ENCODE measurements around the gene PRKAG2. TPM values are rescaled to one million over a fixed set of nuclear protein-coding genes. Genes with fewer than 3 reads are reported as not detected.
"Not testable (repeated sequence)": the region's sequence is repeated elsewhere in the genome, so short reads cannot be mapped to it uniquely, and the experiment has no call there.

The PRKAG2 gene
- total RNA-seq, 1 donor from 2014 or later = 18.5 TPM

GRCh38 chr7:151844825-151845200, 32.1 kb downstream of the PRKAG2 start:
- Mint-ChIP-seq H3K27me3 (ENCODE audit: insufficient read depth) (peaks cover 2% of the 10 kb centered on the region), H3K4me1 (ENCODE audit: low read depth) (peaks cover under 1% of the 10 kb centered on the region), H3K9me3 (no peaks in the 10 kb centered on the region), H3K27ac (no peak overlapping the region), H3K4me3 (no peak overlapping the region), H3K36me3 (ENCODE audit: low read depth) (no peaks in the 10 kb centered on the region)
- intact Hi-C loops (cut with micrococcal nuclease) = no loop called here
- DNase-seq (ENCODE audit: low spot score) = no peak

- Mint-ChIP-seq H3K36me3 (ENCODE audit: low read depth) (no peaks in the 10 kb centered on the region), H3K27me3 (ENCODE audit: insufficient read depth) (peaks cover 2% of the 10 kb centered on the region), H3K4me1 (ENCODE audit: low read depth) (peaks cover 6% of the 10 kb centered on the region), H3K27ac (no peak overlapping the region), H3K4me3 (no peak overlapping the region), H3K9me3 (no peaks in the 10 kb centered on the region)
- intact Hi-C loops (cut with micrococcal nuclease) = no loop called here
- DNase-seq (ENCODE audit: low spot score) = no peak
Measured at GRCh38 chr7:151844071-151844824, 32.7 kb downstream of the PRKAG2 start.

- H3K27ac Mint-ChIP-seq = no peak overlapping the region
- intact Hi-C loops (cut with micrococcal nuclease) = no loop called here
- H3K27me3 Mint-ChIP-seq (ENCODE audit: insufficient read depth) = peaks cover 2% of the 10 kb centered on the region
- DNase-seq (ENCODE audit: low spot score) = no peak
- H3K4me1 Mint-ChIP-seq (ENCODE audit: low read depth) = peaks cover 10% of the 10 kb centered on the region
- H3K36me3 Mint-ChIP-seq (ENCODE audit: low read depth) = no peaks in the 10 kb centered on the region
- H3K9me3 Mint-ChIP-seq = no peaks in the 10 kb centered on the region
- H3K4me3 Mint-ChIP-seq = no peak overlapping the region
Measured at GRCh38 chr7:151843181-151843580, 33.7 kb downstream of the PRKAG2 start.

- H3K4me3 Mint-ChIP-seq; H3K36me3 Mint-ChIP-seq (ENCODE audit: low read depth); H3K27me3 Mint-ChIP-seq (ENCODE audit: insufficient read depth); DNase-seq (ENCODE audit: low spot score); intact Hi-C loops (cut with micrococcal nuclease); H3K27ac Mint-ChIP-seq; H3K9me3 Mint-ChIP-seq: not testable (repeated sequence)
- peaks cover 10% of the 10 kb centered on the region for H3K4me1 Mint-ChIP-seq (ENCODE audit: low read depth)
Measured at GRCh38 chr7:151841395-151842051, 35.4 kb downstream of the PRKAG2 start.

GRCh38 chr7:151840088-151840910, 36.6 kb downstream of the PRKAG2 start:
- no peak for DNase-seq (ENCODE audit: low spot score)
- Mint-ChIP-seq H3K9me3 (no peaks in the 10 kb centered on the region), H3K4me1 (ENCODE audit: low read depth) (peaks cover 10% of the 10 kb centered on the region), H3K27me3 (ENCODE audit: insufficient read depth) (peaks cover 2% of the 10 kb centered on the region), H3K4me3 (no peak overlapping the region), H3K36me3 (ENCODE audit: low read depth) (no peaks in the 10 kb centered on the region), H3K27ac (no peak overlapping the region)
- intact Hi-C loops (cut with micrococcal nuclease) = no loop called here

GRCh38 chr7:151839451-151839921, 37.4 kb downstream of the PRKAG2 start:
- Mint-ChIP-seq H3K27ac (no peak overlapping the region), H3K27me3 (ENCODE audit: insufficient read depth) (peaks cover 2% of the 10 kb centered on the region)

GRCh38 chr7:151838861-151839381, 38.0 kb downstream of the PRKAG2 start:
- intact Hi-C loops (cut with micrococcal nuclease) = no loop called here

More at GRCh38 chr7:151839451-151839921, 37.4 kb downstream of the PRKAG2 start:
- DNase-seq (ENCODE audit: low spot score) = no peak
- Mint-ChIP-seq H3K4me3 (no peak overlapping the region), H3K36me3 (ENCODE audit: low read depth) (no peaks in the 10 kb centered on the region), H3K9me3 (no peaks in the 10 kb centered on the region), H3K4me1 (ENCODE audit: low read depth) (peaks cover 10% of the 10 kb centered on the region)
- intact Hi-C loops (cut with micrococcal nuclease) = no loop called here

GRCh38 chr7:151838072-151838471, 38.8 kb downstream of the PRKAG2 start:
- no peaks in the 10 kb centered on the region for H3K36me3 Mint-ChIP-seq (ENCODE audit: low read depth)
- H3K4me1 Mint-ChIP-seq (ENCODE audit: low read depth) = peaks cover 10% of the 10 kb centered on the region
- no peaks in the 10 kb centered on the region for H3K27me3 Mint-ChIP-seq (ENCODE audit: insufficient read depth)
- H3K27ac Mint-ChIP-seq = no peak overlapping the region
- H3K9me3 Mint-ChIP-seq = no peaks in the 10 kb centered on the region
- DNase-seq (ENCODE audit: low spot score) = no peak
- H3K4me3 Mint-ChIP-seq = no peak overlapping the region
- intact Hi-C loops (cut with micrococcal nuclease) = no loop called here

More at GRCh38 chr7:151838861-151839381, 38.0 kb downstream of the PRKAG2 start:
- no peaks in the 10 kb centered on the region for H3K36me3 Mint-ChIP-seq (ENCODE audit: low read depth)
- no peak overlapping the region for H3K27ac Mint-ChIP-seq
- peaks cover 2% of the 10 kb centered on the region for H3K27me3 Mint-ChIP-seq (ENCODE audit: insufficient read depth)
- no peaks in the 10 kb centered on the region for H3K9me3 Mint-ChIP-seq
- peak; percentile 15 for DNase-seq (ENCODE audit: low spot score)
- H3K4me3 Mint-ChIP-seq = no peak overlapping the region
- H3K4me1 Mint-ChIP-seq (ENCODE audit: low read depth) = peaks cover 10% of the 10 kb centered on the region

- no peaks in the 10 kb centered on the region for H3K36me3 Mint-ChIP-seq (ENCODE audit: low read depth)
- DNase-seq (ENCODE audit: low spot score) = no peak
- H3K27me3 Mint-ChIP-seq (ENCODE audit: insufficient read depth) = no peaks in the 10 kb centered on the region
- no peak overlapping the region for H3K27ac Mint-ChIP-seq
- no peak overlapping the region for H3K4me3 Mint-ChIP-seq
- H3K9me3 Mint-ChIP-seq = no peaks in the 10 kb centered on the region
- intact Hi-C loops (cut with micrococcal nuclease) = no loop called here
- H3K4me1 Mint-ChIP-seq (ENCODE audit: low read depth) = peaks cover 10% of the 10 kb centered on the region
Measured at GRCh38 chr7:151837285-151838042, 39.5 kb downstream of the PRKAG2 start.

- Mint-ChIP-seq H3K4me3 (no peak overlapping the region), H3K36me3 (ENCODE audit: low read depth) (no peaks in the 10 kb centered on the region), H3K27ac (no peak overlapping the region), H3K4me1 (ENCODE audit: low read depth) (peaks cover 10% of the 10 kb centered on the region), H3K9me3 (no peaks in the 10 kb centered on the region), H3K27me3 (ENCODE audit: insufficient read depth) (no peaks in the 10 kb centered on the region)
- DNase-seq (ENCODE audit: low spot score) = no peak
- intact Hi-C loops (cut with micrococcal nuclease) = no loop called here
Measured at GRCh38 chr7:151836927-151837205, 40.0 kb downstream of the PRKAG2 start.

GRCh38 chr7:151836191-151836926, 40.6 kb downstream of the PRKAG2 start:
- Mint-ChIP-seq H3K27me3 (ENCODE audit: insufficient read depth) (no peaks in the 10 kb centered on the region), H3K9me3 (no peaks in the 10 kb centered on the region), H3K4me1 (ENCODE audit: low read depth) (peaks cover 10% of the 10 kb centered on the region), H3K4me3 (no peak overlapping the region), H3K36me3 (ENCODE audit: low read depth) (no peaks in the 10 kb centered on the region), H3K27ac (no peak overlapping the region)
- intact Hi-C loops (cut with micrococcal nuclease) = no loop called here
- no peak for DNase-seq (ENCODE audit: low spot score)

GRCh38 chr7:151835636-151836035, 41.3 kb downstream of the PRKAG2 start:
- Mint-ChIP-seq H3K27ac (no peak overlapping the region), H3K4me3 (no peak overlapping the region), H3K9me3 (no peaks in the 10 kb centered on the region), H3K4me1 (ENCODE audit: low read depth) (peaks cover 10% of the 10 kb centered on the region), H3K36me3 (ENCODE audit: low read depth) (no peaks in the 10 kb centered on the region), H3K27me3 (ENCODE audit: insufficient read depth) (no peaks in the 10 kb centered on the region)
- intact Hi-C loops (cut with micrococcal nuclease) = no loop called here
- DNase-seq (ENCODE audit: low spot score) = no peak
